Choroid plexus epithelial cell (primary cell): ENCODE measurements around the gene ARV1.
"Not testable (repeated sequence)": the region's sequence is repeated elsewhere in the genome, so short reads cannot be mapped to it uniquely, and the experiment has no call there.

Experiments
- DNase-seq: peaks from one replicate; pipeline ENCODE4 v3.0.0-alpha.2; 2010; ENCODE audit warnings: low read depth
- H3K4me3 ChIP-seq: 2 replicates; pipeline ENCODE4 v1.5.1; 2011; ENCODE audit warnings: low read depth, mild to moderate bottlenecking, control low read depth, low read length, moderate library complexity
- CTCF ChIP-seq: conservative IDR thresholded peaks from 2 replicates; pipeline ENCODE4 v1.5.1; 2011; ENCODE audit warnings: low read depth, mild to moderate bottlenecking, control low read depth, inconsistent platforms, low read length, moderate library complexity

Gene ARV1

GRCh38 chr1:230982696-230983095 lies 3.8 kb downstream of the ARV1 start:
- TF ChIP-seq CTCF, result no peak
- H3K4me3 ChIP-seq, result no peak overlapping the region
- DNase-seq, result peak; percentile 79

GRCh38 chr1:230983811-230984210 lies 4.9 kb downstream of the ARV1 start:
- DNase-seq, result no peak
- no peak for TF ChIP-seq CTCF
- H3K4me3 ChIP-seq, result no peak overlapping the region

- H3K4me3 ChIP-seq, DNase-seq: not testable (repeated sequence)
These were observed 6.0 kb downstream of the ARV1 start for GRCh38 chr1:230984622-230985515.

GRCh38 chr1:230985711-230986110 lies 6.8 kb downstream of the ARV1 start:
- no peak for TF ChIP-seq CTCF
- DNase-seq, result no peak
- no peak overlapping the region for H3K4me3 ChIP-seq

GRCh38 chr1:230986976-230987375 lies 8.1 kb downstream of the ARV1 start:
- H3K4me3 ChIP-seq, result no peak overlapping the region
- peak; percentile 69 for DNase-seq
- no peak for TF ChIP-seq CTCF

GRCh38 chr1:230987448-230987847 lies 8.6 kb downstream of the ARV1 start:
- no peak overlapping the region for H3K4me3 ChIP-seq
- no peak for DNase-seq
- no peak for TF ChIP-seq CTCF

- DNase-seq, result no peak
- TF ChIP-seq CTCF, result no peak
- H3K4me3 ChIP-seq, result no peak overlapping the region
These were observed 13.3 kb downstream of the ARV1 start for GRCh38 chr1:230992100-230992774.
